Mesendoderm (in vitro differentiated cells): ENCODE results near the gene BICRAL.

Source experiments
- DNase-seq: peaks from one replicate; pipeline ENCODE4 v3.0.0; 2013
- H2AK5ac ChIP-seq: 2 replicates; pipeline ENCODE4 v1.6.1; 2013; ENCODE audit warnings: low read length, inconsistent platforms
- H2BK120ac ChIP-seq: 2 replicates; pipeline ENCODE4 v1.6.1; 2013; ENCODE audit warnings: low read depth, mild to moderate bottlenecking, low read length, moderate library complexity, mixed read lengths
- H2BK15ac ChIP-seq: replicated peaks from 2 replicates; pipeline ENCODE4 v1.6.1; 2013; ENCODE audit warnings: low read depth, mild to moderate bottlenecking, moderate library complexity
- H2BK5ac ChIP-seq: 2 replicates; pipeline ENCODE4 v1.6.1; 2013; ENCODE audit warnings: low read length, inconsistent platforms
- H3K18ac ChIP-seq: 2 replicates; pipeline ENCODE4 v1.6.1; 2013; ENCODE audit warnings: mild to moderate bottlenecking, low read length, mixed read lengths
- H3K23ac ChIP-seq: one replicate; pipeline ENCODE4 v1.6.1; 2013; ENCODE audit warnings: low read length
- H3K27ac ChIP-seq: 2 replicates; pipeline ENCODE4 v1.5.1; 2013; ENCODE audit warnings: low read depth, mild to moderate bottlenecking, inconsistent platforms, low read length, moderate library complexity
- H3K27me3 ChIP-seq: 2 replicates; pipeline ENCODE4 v1.6.1; 2013; ENCODE audit warnings: low read length, control low read depth, mild to moderate bottlenecking, inconsistent platforms; ENCODE audit not compliant: insufficient read depth, poor library complexity
- H3K36me3 ChIP-seq: 2 replicates; pipeline ENCODE4 v1.6.1; 2013; ENCODE audit warnings: low read length, inconsistent platforms; ENCODE audit not compliant: control insufficient read depth, insufficient read depth
- H3K4ac ChIP-seq: one replicate; pipeline ENCODE4 v1.6.1; 2013; ENCODE audit warnings: low read depth, mild to moderate bottlenecking, low read length, moderate library complexity
- H3K4me1 ChIP-seq: 2 replicates; pipeline ENCODE4 v1.6.1; 2013; ENCODE audit warnings: low read depth, low read length, inconsistent platforms; ENCODE audit not compliant: control insufficient read depth
- H3K4me2 ChIP-seq: 2 replicates; pipeline ENCODE4 v1.6.1; 2013; ENCODE audit warnings: low read length
- H3K4me3 ChIP-seq: 2 replicates; pipeline ENCODE4 v1.5.1; 2013; ENCODE audit warnings: mild to moderate bottlenecking, low read length
- H3K56ac ChIP-seq: one replicate; pipeline ENCODE4 v1.6.1; 2013; ENCODE audit warnings: low read length
- H3K79me1 ChIP-seq: 2 replicates; pipeline ENCODE4 v1.6.1; 2013; ENCODE audit warnings: low read length, inconsistent platforms
- H3K79me2 ChIP-seq: 2 replicates; pipeline ENCODE4 v1.6.1; 2013; ENCODE audit warnings: mild to moderate bottlenecking, low read length; ENCODE audit not compliant: control insufficient read depth, insufficient read depth
- H3K9ac ChIP-seq: 2 replicates; pipeline ENCODE4 v1.6.1; 2013; ENCODE audit warnings: low read length, inconsistent platforms
- H4K5ac ChIP-seq: one replicate; pipeline ENCODE4 v1.6.1; 2013; ENCODE audit warnings: low read length
- H4K8ac ChIP-seq: one replicate; pipeline ENCODE4 v1.6.1; 2013; ENCODE audit warnings: low read depth, mild to moderate bottlenecking, control low read depth, low read length, moderate library complexity
- WGBS: extraction: QIAGEN DNeasy Blood & Tissue Kit; methylation state at CpG from one replicate; pipeline ENCODE4 v1.1.7; 2013; ENCODE audit warnings: low lambda C conversion rate, missing lambda C conversion rate; ENCODE audit not compliant: insufficient coverage; ENCODE audit errors: extremely low coverage; 5-methylcytosine and 5-hydroxymethylcytosine counted together

BICRAL gene

GRCh38 chr6:42820512-42821340, 38.9 kb downstream of the BICRAL start:
- Histone ChIP-seq H3K4me2 (no peak overlapping the region), H2BK5ac (no peak overlapping the region), H3K27ac (no peak overlapping the region), H2BK120ac (no peak overlapping the region), H4K5ac (no peak overlapping the region), H3K36me3 (no peaks in the 10 kb centered on the region), H3K23ac (no peak overlapping the region), H3K79me2 (no peaks in the 10 kb centered on the region), H3K18ac (no peak overlapping the region), H3K56ac (no peak overlapping the region), H3K27me3 (no peaks in the 10 kb centered on the region), H3K79me1 (no peaks in the 10 kb centered on the region), H2AK5ac (no peak overlapping the region), H4K8ac (no peak overlapping the region), H3K4ac (no peak overlapping the region), H2BK15ac (no peak overlapping the region), H3K4me3 (no peak overlapping the region), H3K4me1 (peaks cover 7% of the 10 kb centered on the region), H3K9ac (no peak overlapping the region)
- DNase-seq = peak; percentile 12
- no CpG with 5 or more reads among the region's 10 CpGs for WGBS

GRCh38 chr6:42821341-42821668, 39.5 kb downstream of the BICRAL start:
- Histone ChIP-seq H4K5ac (no peak overlapping the region), H2AK5ac (no peak overlapping the region), H3K4me1 (peaks cover 7% of the 10 kb centered on the region), H3K9ac (no peak overlapping the region), H2BK5ac (no peak overlapping the region), H2BK15ac (no peak overlapping the region), H3K18ac (no peak overlapping the region), H3K23ac (no peak overlapping the region), H3K4me2 (no peak overlapping the region), H3K27me3 (no peaks in the 10 kb centered on the region), H3K79me2 (no peaks in the 10 kb centered on the region), H3K4ac (no peak overlapping the region), H3K79me1 (no peaks in the 10 kb centered on the region), H4K8ac (no peak overlapping the region), H3K27ac (no peak overlapping the region), H3K36me3 (no peaks in the 10 kb centered on the region), H3K4me3 (no peak overlapping the region), H3K56ac (no peak overlapping the region), H2BK120ac (no peak overlapping the region)
- no peak for DNase-seq
- no CpG with 5 or more reads among the region's 3 CpGs for WGBS

DNA sequence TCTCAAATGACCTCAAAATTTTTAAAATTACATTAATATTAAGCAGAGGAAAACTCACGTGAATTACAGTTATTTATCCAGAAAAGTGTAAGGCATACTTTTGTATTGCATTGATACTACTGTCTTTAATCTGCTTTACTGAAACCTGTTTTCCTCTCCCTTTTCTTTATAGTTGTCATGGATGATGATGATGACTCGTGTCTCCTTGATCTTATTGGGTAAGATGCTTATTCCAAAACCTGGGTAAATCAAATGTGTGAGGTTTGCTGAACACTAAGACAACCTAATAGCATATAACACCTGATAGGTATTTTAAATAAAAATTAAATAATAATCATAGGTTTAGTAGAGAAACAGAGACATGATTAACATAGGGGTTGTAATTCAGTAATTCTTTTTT, 40.0 kb downstream of the BICRAL start:
- Histone ChIP-seq H3K4me2 (no peak overlapping the region), H3K4me3 (no peak overlapping the region), H3K23ac (no peak overlapping the region), H4K5ac (no peak overlapping the region), H3K9ac (no peak overlapping the region), H2BK5ac (no peak overlapping the region), H3K36me3 (no peaks in the 10 kb centered on the region), H3K27me3 (no peaks in the 10 kb centered on the region), H3K27ac (no peak overlapping the region), H3K79me2 (no peaks in the 10 kb centered on the region), H3K79me1 (no peaks in the 10 kb centered on the region), H3K56ac (no peak overlapping the region), H3K18ac (no peak overlapping the region), H2BK15ac (no peak overlapping the region), H2BK120ac (no peak overlapping the region), H3K4ac (no peak overlapping the region), H3K4me1 (peaks cover 7% of the 10 kb centered on the region), H2AK5ac (no peak overlapping the region), H4K8ac (no peak overlapping the region)
- WGBS = no CpG with 5 or more reads among the region's 2 CpGs
- no peak for DNase-seq

DNA sequence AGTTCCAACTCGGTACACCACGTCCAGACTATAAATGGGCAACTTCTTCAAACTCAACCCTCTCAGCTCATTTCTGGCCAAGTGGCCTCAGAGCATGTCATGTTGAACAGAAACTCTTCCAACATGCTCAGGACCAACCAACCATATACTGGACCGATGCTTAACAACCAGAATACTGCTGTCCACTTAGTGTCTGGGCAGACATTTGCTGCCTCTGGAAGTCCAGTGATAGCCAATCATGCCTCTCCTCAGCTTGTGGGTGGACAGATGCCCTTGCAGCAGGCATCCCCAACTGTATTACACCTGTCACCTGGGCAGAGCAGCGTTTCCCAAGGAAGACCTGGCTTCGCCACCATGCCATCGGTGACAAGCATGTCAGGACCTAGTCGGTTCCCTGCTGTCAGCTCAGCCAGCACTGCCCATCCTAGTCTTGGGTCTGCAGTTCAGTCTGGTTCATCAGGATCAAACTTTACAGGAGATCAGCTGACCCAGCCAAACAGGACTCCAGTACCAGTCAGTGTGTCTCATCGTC, 47.8 kb downstream of the BICRAL start:
- WGBS = no CpG with 5 or more reads among the region's 8 CpGs

DNA sequence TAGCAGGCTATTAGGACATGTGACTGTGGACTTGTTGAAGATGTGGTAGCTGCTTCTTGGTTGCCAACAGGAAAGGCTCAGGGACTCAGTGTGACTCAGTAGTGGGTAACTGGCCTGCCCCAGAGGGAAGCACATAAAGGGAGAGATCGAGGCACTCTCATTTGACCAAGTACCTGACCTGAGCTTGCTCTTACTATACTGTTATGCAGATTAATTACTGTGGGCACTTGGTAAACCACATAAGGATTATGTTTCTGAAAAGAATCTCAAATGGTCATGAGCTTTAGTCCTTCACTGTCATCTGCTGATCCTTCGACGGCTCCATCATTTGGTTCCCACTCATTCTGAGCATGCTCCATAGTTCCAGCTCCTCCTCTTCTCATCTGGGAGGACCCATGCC, 49.4 kb downstream of the BICRAL start:
- Histone ChIP-seq H2BK5ac (no peak overlapping the region), H3K23ac (no peak overlapping the region), H3K4ac (no peak overlapping the region), H2BK15ac (no peak overlapping the region), H2BK120ac (no peak overlapping the region), H3K27me3 (no peaks in the 10 kb centered on the region), H3K79me2 (no peaks in the 10 kb centered on the region), H4K8ac (no peak overlapping the region), H4K5ac (no peak overlapping the region), H2AK5ac (no peak overlapping the region), H3K4me1 (no peaks in the 10 kb centered on the region), H3K56ac (no peak overlapping the region), H3K27ac (no peak overlapping the region), H3K36me3 (peaks cover 6% of the 10 kb centered on the region), H3K18ac (no peak overlapping the region), H3K4me2 (no peak overlapping the region), H3K79me1 (no peaks in the 10 kb centered on the region), H3K9ac (no peak overlapping the region), H3K4me3 (no peak overlapping the region)
- WGBS = no CpG with 5 or more reads among the region's 3 CpGs
- no peak for DNase-seq

More for the DNA sequence above, 47.8 kb downstream of the BICRAL start:
- H3K4me2 ChIP-seq = no peak overlapping the region
- H4K8ac ChIP-seq = no peak overlapping the region
- no peak overlapping the region for H3K4me3 ChIP-seq
- H3K23ac ChIP-seq = no peak overlapping the region
- H4K5ac ChIP-seq = no peak overlapping the region
- no peaks in the 10 kb centered on the region for H3K4me1 ChIP-seq
- H2BK120ac ChIP-seq = no peak overlapping the region
- no peaks in the 10 kb centered on the region for H3K79me2 ChIP-seq
- H2BK5ac ChIP-seq = no peak overlapping the region
- H2AK5ac ChIP-seq = no peak overlapping the region
- no peak overlapping the region for H3K18ac ChIP-seq
- no peak overlapping the region for H3K4ac ChIP-seq
- no peak overlapping the region for H2BK15ac ChIP-seq
- H3K27me3 ChIP-seq = no peaks in the 10 kb centered on the region
- no peak for DNase-seq
- H3K36me3 ChIP-seq = peaks cover 6% of the 10 kb centered on the region
- H3K27ac ChIP-seq = no peak overlapping the region
- H3K56ac ChIP-seq = no peak overlapping the region
- no peaks in the 10 kb centered on the region for H3K79me1 ChIP-seq
- H3K9ac ChIP-seq = no peak overlapping the region

- DNase-seq = no peak
- Histone ChIP-seq H2AK5ac (no peak overlapping the region), H3K79me1 (no peaks in the 10 kb centered on the region), H2BK120ac (no peak overlapping the region), H2BK5ac (no peak overlapping the region), H3K4me1 (no peaks in the 10 kb centered on the region), H3K18ac (no peak overlapping the region), H3K4me2 (no peak overlapping the region), H3K4ac (no peak overlapping the region), H3K36me3 (peaks cover 4% of the 10 kb centered on the region), H3K9ac (no peak overlapping the region), H3K79me2 (no peaks in the 10 kb centered on the region), H3K27me3 (no peaks in the 10 kb centered on the region), H4K8ac (no peak overlapping the region), H3K23ac (no peak overlapping the region), H3K56ac (no peak overlapping the region), H3K4me3 (no peak overlapping the region), H4K5ac (no peak overlapping the region), H2BK15ac (no peak overlapping the region), H3K27ac (no peak overlapping the region)
- no CpG with 5 or more reads among the region's 5 CpGs for WGBS
Measured at GRCh38 chr6:42834056-42834455, 52.2 kb downstream of the BICRAL start.
